G401 (cell line): Measurements from ENCODE around the gene RELCH. TPM values are rescaled to one million over a fixed set of nuclear protein-coding genes. Genes with fewer than 3 reads are reported as not detected.

Source experiments
- DNase-seq: peaks from one replicate; pipeline ENCODE4 v3.0.0-alpha.2; 2015; ENCODE audit warnings: low spot score
- in situ Hi-C: cut with HindIII; loops from 2 replicates; pipeline ENCODE4 v1.10.0; 2016; ENCODE audit warnings: low sequenced_read_pairs, mixed read lengths
- total RNA-seq: library from RNA; depleted of rRNA; stranded (reverse); fragments of >200 nt; shearing (Covaris generic); gene quantifications from 2 replicates; pipeline ENCODE4 v1.2.3, GENCODE V29; 2014

The RELCH gene
- total RNA-seq, 1 experiment from 2014 or later: 29.0 TPM

GRCh38 chr18:62300359-62300963 lies 113.4 kb downstream of the RELCH start:
- no peak for DNase-seq
- in situ Hi-C loops: no loop called here

GRCh38 chr18:62301322-62301721 lies 114.3 kb downstream of the RELCH start:
- in situ Hi-C loops: no loop called here

GRCh38 chr18:62312851-62313250 lies 125.8 kb downstream of the RELCH start:
- no peak for DNase-seq
- in situ Hi-C loops: no loop called here

More at GRCh38 chr18:62301322-62301721, 114.3 kb downstream of the RELCH start:
- DNase-seq: no peak

GRCh38 chr18:62318228-62319180 lies 131.4 kb downstream of the RELCH start:
- DNase-seq: no peak
- in situ Hi-C loops: no loop called here

GRCh38 chr18:62321201-62321600 lies 134.1 kb downstream of the RELCH start:
- in situ Hi-C loops: no loop called here
- DNase-seq: no peak

- no peak for DNase-seq
- in situ Hi-C loops: no loop called here
Observed at GRCh38 chr18:62323483-62324180, 136.6 kb downstream of the RELCH start.

- DNase-seq: peak; percentile 8
- in situ Hi-C loops: no loop called here
Observed at GRCh38 chr18:62324181-62324828, 137.2 kb downstream of the RELCH start.

GRCh38 chr18:62324917-62325805 lies 138.1 kb downstream of the RELCH start, which contains the start of gene TNFRSF11A:
Gene TNFRSF11A (plus strand): TSS chr18:62325310. CDS start chr18:62325353, 43 bp downstream.
- in situ Hi-C loops: no loop called here
- DNase-seq: no peak

GRCh38 chr18:62325806-62326645 lies 139.0 kb downstream of the RELCH start:
- peak; percentile 7 for DNase-seq

GRCh38 chr18:62326646-62327348 lies 139.7 kb downstream of the RELCH start:
- in situ Hi-C loops: no loop called here
- no peak for DNase-seq

More at GRCh38 chr18:62325806-62326645, 139.0 kb downstream of the RELCH start:
- in situ Hi-C loops: no loop called here

- no peak for DNase-seq
- in situ Hi-C loops: no loop called here
Observed at GRCh38 chr18:62327977-62328376, 140.9 kb downstream of the RELCH start.

GRCh38 chr18:62328586-62329525 lies 141.8 kb downstream of the RELCH start:
- in situ Hi-C loops: no loop called here

GRCh38 chr18:62329691-62330454 lies 142.8 kb downstream of the RELCH start:
- DNase-seq: no peak
- in situ Hi-C loops: no loop called here

More at GRCh38 chr18:62328586-62329525, 141.8 kb downstream of the RELCH start:
- DNase-seq: no peak

GRCh38 chr18:62330650-62331049 lies 143.6 kb downstream of the RELCH start:
- in situ Hi-C loops: no loop called here

More at GRCh38 chr18:62330650-62331049, 143.6 kb downstream of the RELCH start:
- no peak for DNase-seq
